Fibroblast of gingiva (primary cell): Measurements from ENCODE around the gene B3GLCT.
"Not testable (repeated sequence)": the region's sequence is repeated elsewhere in the genome, so short reads cannot be mapped to it uniquely, and the experiment has no call there.

Experiments
- DNase-seq: peaks from one replicate; pipeline ENCODE4 v3.0.0-alpha.2; 2011; ENCODE audit warnings: low read depth

B3GLCT gene

DNA sequence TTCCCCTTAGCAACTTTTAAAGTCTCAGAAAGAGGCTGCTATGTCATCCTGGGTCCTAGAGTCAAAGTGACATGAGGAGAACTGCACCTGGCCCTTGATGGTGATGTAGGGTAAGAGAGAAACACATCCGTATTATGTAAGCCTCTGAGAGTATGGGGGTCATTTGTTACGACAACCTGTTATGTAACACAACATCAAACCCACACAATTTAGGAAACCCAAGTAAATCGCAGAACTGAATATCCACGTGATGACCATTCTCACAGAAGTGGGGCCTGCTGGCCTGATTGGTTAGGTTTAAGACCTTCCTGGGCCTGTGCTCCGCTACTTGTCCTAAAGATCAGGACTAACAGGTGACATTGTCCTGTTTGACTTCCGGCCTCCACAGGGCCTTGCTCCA, 15.3 kb upstream of the B3GLCT start:
- no peak for DNase-seq

DNA sequence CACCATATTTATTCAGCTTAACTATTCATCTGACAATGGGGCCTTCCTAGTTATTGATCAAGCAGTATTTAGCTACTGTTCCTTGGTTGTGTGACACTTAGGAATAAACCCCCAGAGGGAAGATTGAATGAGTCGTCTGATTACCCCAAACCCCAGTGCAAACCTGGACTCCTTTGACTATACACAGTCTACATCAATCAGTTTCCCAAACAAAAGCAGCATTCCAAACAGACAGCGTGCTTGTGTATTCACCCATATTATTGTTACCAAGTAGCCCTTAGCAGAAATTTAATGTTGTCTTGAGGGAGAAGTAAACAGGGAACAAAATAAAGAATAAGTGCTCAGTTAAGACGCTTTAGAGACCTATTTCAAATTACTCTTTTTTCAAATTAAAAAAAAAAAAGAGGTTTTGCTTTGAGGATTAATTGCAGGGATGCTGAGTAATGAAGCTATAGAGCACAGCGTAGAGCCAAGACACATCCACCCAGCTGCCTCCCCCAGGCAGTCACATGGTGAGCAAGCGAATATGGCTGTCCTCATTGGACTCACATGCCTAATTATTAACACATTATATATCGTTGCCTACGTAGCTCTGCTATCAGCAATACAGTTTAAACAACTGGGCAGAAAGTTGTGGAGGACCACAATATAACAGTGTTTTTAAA, 14.7 kb upstream of the B3GLCT start:
- no peak for DNase-seq

DNA sequence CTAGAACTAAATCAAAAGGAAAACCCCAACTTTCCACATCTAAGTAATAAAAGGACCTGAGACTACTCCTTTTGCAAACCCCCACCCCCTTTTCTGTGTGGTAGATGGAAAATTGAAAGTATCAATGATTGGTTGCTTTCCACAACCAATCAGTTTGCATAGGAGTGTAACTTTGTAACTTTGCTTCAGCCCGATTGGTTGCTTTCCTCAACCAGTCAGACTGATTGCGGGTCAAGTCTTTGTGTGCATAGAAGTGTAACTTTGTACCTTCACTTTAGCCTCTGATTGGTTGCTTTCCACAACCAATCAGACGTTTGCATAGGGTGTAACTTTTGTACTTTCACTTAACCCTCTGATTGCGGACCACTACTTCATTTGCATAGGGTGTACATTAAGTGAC, 8.0 kb upstream of the B3GLCT start:
- no peak for DNase-seq

DNA sequence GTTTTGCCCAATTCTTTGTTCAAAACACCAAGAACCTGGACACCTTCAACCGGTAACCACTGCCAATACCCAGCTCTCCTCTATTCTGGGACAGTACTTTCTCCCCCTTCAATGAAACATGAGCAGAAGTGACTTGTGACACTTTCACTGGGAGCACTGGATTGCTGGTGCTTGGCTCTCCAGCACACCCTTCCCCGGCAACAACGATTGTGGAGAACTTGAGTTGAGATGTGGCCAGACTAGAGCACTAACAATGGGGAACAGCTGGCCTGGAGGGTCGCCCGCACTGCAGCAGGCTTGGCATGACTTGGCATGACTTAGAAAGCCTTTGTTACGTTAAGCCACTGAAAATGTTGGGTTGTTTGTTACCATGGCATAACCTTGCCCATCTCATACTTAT, 7.5 kb upstream of the B3GLCT start:
- DNase-seq = peak; percentile 46

DNA sequence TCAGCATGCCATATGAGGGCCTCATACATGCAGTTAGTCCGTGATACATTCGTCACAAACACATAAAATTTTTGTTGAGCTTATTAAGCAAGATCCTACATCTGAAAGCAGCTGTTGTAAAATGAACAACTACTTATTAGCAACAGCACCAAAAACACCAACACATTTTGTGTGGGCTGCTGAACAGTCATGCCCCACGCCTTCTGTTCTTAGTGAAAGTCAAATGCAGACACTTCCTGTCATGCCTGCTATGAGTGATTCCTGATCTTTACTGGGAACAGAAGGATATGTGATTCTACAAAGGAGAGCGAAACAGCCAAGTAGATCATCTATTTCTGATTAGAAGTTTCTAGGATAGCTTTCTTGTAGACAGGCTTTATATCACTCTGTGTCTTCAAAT, 4.2 kb upstream of the B3GLCT start:
- no peak for DNase-seq

DNA sequence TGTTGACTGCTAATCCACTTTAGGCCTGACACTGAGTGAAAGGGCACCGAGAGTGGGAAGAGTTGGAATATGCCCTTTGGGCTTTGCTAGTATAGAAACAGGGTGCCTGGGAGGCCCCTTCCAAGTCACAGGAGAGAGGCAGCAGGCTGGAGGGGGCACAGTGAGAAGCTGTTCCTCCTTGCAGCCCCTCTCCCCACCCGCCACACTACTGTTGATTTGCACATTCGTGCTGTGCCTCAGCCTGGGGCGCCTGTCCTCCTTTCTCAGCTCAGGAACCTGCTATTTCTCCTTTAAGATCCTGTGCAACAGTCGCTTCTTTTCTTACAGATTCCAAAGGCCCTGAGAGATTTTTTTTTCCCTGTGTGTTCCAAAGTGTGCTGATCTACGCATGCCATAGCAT, 2.8 kb upstream of the B3GLCT start:
- no peak for DNase-seq

DNA sequence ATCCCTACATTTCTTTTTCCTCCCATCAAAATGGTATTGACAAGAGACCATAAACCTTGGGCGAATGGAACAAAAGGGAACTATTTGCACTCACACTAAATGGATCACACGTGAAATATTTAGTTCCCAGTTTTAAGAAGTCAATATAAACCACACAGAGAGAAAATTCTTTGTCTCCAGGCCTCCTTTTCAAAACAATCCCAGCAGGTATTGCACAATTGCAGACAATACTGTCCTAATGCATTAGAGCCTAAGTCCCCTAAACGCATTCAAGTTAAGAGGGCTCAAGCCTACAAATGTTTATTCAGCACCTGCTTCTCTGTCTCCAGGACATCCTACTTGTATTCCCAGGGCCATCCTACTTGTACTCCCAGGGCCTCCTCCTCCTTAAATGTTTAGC, 1.3 kb upstream of the B3GLCT start:
- DNase-seq = no peak

DNA sequence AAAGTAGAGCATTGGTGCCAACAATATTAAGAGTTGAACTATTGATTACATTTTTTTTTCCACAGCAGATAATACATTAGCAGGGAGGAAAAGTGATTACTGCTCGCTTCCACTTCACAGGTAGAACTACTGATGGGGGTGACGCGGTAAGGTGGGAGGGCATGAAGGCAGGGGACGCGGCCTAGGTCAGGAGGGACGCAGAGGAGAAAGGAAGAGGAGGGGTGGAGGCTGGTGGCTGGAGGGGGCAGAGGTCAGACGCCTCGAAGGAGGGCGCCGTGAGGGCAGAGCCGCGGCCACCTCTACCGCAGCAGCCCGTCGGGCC, 287 bp upstream of the B3GLCT start:
- DNase-seq = no peak

DNA sequence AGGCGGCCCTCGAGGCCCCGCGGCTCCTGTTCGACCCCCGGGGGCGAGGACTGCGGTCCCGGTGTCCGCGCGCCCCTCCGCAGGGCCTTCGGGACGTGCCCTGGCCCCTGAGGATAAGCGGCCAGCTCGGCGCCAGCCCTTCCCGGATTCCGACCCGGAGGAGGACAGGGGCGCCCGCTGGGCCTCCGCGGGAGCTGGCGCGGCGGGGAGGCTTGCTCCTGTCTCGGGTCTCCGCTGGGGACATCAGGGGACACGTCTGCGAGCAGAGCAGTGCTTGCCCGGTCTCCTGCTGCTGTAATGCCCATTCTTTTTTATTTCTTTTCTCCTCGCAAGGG, 829 bp downstream of the B3GLCT start:
- peak; percentile 14 for DNase-seq

DNA sequence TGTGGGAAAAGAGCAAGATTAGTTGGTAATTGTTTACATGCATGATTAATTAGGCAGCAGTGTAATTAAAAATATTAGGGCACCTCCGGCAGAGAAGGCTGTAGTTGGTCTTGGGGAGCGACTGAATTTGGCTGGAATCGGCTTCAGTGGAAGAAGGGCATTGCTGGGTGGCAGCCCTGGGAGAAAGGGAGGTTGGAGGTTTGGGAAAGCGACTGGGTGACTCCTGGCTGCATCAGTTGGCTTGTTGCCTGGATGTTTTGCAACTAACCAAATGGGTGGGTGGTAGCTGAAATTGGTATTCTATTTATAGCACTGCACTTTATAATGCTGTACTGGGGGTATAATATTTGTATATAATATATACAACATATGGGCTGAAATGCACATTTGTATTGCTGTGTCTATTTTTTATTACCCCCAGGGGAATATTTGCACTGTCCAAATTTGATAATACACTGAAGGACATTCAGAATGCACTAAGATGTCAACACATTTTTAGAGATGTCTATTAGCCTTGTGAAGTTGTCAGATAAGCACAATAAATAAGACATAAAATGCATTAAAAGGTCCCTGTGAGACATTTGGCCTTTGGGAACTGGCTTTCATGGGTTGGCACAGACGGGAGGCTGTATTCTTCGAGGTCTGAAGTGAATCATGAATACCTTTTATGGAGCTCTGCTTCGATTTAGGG, 1.7 kb downstream of the B3GLCT start:
- peak; percentile 44 for DNase-seq

DNA sequence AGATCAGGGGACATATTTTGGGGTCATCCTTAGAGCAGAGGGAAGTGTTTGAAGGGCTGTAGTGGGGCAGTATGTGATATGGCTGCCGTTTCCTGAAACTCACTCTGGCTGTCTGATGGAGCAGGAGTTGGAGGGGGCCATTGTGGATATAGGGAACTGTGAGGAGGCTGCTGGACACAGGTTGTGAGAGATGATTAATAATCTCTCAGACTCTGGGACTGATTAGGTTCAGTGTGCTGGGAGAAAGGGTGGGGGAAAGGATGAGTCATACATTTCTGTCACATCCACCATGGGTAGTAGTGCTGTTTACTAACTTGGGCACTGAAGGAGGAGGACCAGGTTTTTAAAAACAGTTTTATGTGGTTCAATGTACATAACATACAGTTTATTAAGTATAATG, 4.8 kb downstream of the B3GLCT start:
- peak; percentile 48 for DNase-seq

DNA sequence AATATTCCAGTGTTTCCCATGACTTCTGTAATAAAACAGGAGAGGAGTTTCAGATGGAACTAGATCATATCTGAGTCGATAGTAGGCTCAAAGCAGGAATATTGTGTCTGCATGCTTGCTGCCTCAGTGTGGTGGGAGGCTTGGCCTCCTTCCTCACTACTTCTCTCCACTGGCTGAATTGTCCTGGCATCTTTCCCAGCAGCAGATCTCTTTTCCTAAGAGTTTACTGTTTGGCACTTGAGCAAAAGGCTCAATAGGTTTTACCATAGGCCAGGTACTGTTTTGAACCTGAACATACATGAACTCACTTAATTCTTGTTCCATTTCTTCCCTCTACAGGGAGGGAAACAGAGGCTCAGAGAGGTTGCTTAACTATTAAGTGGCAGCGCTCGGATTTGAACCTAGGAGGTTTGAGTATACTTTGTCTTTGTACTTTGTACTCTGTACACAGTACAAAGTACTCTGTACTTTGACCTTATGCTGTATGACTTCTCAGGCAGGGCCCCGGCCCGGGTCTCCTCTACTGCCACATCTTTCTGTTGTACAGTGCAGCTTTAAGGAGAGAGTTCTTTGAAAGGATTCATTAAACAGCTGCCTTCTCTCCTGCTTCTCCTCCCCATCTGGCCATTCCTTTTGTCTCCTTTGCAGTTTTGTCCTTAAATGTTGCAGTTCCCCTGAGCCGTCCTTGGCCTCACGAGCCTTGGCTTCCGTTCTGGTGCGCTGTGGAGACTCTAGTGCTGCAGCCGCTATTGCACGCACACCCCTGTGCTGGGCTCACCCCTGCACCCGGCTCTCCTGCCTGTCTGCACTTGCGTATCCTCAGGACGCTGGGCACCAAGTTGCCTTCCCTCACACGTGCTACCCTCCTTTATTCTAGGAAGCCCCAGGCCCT, 8.1 kb downstream of the B3GLCT start:
- peak; percentile 21 for DNase-seq

DNA sequence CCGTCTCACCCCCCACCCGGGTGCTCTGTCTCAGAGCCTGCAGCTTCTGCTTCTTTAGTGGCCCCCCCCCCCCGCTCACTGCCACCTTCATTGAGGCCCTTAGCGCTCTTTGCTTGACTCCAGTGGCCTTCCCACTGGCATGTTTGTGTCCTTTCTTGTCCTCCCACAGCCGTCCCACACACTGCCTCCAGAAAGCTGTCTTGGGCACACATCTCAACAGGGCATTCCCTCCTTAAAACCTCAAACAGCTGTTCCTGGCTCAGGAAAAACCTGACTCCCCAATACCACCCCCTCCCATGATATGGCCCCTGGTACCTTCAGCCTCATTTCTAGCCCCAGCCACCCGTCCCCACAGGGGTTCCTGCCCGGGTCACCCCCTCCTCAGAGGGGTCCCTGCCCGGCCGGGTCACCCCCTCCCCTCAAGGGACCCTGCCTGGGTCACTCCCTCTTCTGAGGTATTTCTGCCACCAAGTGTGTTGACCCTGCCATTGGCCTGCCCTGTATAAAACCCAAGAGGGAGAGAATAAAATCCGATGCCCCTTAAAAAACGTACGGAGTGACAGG, 8.9 kb downstream of the B3GLCT start:
- no peak for DNase-seq

DNA sequence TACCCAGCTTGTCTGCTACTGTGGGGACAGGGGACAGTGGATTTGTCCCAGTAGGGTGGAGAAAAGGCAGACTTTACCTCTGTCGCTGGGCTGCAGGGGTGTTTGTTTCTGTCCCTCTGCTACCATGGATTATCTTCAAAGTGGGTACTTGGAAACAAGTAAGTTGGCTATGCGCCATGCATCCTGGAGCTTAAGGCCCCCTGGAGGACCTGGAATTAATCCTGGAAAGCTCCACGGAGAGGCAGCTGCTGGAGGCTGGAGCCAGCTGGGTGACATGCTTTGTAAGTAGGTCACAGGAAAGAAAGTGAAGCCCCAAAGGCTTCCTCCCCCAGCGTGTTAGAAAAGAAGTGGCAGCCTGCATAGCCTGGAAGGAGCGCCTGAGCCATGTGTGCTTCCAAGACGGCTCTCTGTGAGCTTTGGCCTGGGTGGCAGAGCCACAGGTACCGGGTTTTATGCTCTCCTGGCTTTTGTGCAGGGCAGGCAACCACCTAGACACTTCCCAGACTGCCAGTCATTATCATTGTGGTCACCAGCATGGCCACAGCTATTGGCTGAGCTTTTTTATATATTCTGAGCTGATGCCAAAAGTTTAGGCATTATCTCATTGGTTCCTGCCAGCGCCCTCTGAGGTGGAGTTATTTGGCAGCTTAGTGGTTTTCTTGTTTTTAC, 9.5 kb downstream of the B3GLCT start:
- peak; percentile 32 for DNase-seq

DNA sequence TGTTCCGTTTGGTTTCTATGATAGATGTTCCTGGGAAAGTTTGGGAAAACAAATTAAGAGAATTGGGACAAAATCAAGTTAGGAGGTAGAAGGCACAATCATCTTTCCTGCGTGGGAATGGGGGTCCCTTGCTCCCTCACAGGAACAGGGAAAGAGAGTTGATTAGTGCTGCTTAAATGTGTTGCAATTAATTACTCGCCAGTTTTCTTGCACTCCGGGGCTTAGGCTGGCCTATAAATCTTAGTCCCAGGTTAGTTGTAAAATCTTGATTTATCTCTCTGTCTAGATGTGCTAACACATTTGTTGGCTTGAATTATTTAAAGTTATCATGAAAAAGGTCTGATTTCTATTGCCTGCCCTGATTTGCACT, 10.1 kb downstream of the B3GLCT start:
- no peak for DNase-seq

DNA sequence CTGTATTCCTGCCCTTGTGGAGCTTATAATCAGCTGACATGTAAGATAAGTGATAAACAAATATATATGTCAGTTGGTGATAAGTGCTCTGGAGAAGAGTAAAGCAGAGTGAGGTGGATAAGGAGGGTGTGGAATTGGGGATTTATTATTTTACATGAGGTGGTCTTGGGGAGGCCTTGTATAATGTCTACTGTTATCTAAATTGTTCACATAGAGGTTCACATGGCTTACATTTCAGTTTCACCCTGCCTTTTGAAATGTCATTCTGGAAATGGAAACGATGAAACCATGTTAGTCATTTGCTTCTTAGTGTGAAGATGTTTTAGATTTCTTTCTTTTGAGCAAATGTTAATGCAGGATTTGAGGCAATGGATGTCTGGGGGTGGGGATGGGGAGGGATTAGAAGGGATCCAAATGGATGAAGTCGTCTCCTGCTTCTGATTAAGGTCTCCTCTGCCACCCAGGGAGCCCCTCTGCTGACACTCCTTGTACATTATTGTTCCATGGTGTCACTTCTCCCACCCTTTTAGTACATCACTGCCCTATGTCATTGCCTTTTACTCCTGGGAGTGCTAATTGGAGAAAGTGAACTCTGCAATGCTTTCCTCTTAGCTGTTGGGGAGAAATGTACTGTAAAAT, 14.0 kb downstream of the B3GLCT start:
- DNase-seq = no peak

DNA sequence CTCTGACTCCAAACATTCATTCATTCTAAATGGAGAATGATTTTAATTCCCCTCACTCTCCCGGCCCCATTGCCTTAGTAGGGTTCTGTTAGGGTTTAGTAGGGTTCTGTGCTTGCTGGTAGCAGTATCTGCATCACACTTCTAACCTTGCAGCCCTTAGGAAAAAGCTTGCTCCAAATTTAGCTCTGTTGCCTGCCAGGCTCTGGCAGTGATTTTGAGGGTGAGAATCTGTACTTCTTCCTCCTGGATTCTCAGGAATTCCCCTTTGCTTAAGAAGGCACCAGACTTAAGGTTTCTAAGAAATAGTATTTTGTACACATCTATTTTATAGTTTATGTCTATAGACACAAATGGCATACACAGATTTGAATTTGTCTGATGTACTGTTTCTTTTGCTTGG, 14.7 kb downstream of the B3GLCT start:
- no peak for DNase-seq

DNA sequence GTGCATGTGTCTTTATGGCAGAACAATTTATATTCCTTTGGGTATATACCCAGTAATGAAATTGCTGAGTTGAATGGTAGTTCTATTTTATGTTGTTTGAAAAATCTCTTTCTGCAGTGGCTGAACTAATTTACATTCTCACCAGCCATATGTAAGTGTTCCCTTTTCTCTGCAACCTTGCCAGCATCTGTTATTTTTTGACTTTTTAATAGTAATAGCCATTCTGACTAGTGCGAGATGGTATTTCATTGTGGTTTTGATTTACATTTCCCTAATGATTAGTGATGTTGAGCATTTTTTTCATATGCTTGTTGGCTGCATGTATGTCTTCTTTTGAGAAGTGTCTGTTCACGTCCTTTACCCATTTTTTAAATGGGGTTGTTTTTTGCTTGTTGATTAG, 17.1 kb downstream of the B3GLCT start:
- not testable (repeated sequence) for DNase-seq

DNA sequence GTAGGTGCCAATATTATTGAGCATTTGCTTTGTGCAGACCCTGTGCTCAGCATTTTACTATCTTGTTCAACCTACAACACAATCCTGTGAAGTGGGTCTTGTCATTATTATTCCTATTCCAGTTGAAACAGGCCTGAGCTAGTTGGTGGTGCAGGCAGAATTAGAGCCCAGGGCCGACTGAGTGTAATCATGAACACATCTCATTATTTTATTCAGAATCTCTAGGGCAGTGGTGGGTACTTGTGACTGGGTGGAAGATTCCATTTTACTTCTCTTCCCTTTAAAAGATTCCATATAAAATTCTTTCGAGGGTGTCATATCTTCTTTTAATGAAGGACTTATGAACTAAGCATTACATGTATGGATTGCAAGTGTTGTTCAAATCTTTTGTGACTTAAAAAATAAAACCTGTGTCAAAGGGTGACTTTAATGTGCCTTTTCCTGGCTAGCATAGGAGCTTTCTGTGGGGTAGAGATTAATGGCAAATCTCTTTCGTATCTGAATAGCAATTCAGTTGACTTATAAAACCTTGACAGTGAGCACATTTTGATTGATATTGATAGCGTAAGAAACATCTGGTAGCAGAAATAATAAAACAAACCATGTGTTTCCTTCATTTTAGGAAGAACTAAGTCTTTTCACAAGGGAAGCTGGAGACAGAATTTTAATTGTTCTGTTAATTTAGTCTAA, 20.3 kb downstream of the B3GLCT start:
- DNase-seq = no peak

DNA sequence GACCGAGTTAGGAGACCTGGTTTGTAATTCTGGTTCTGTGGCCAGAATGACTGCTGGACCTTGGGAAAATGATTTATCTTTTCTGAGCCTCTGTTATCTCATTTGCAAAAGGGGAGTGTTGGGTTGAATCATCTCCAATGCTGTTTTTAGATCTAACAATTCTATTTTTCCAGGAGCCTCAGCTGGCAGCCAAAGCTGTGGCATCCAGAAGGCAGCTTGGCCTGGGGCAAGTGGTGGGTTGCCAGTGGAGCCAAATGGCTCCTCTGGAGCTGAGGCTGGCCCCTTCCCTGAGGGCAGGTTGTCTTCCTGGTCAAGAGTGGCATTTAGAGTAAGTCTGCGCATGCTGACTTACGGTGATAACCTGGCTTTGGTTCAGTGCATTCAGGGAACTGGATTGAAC, 21.3 kb downstream of the B3GLCT start:
- no peak for DNase-seq

DNA sequence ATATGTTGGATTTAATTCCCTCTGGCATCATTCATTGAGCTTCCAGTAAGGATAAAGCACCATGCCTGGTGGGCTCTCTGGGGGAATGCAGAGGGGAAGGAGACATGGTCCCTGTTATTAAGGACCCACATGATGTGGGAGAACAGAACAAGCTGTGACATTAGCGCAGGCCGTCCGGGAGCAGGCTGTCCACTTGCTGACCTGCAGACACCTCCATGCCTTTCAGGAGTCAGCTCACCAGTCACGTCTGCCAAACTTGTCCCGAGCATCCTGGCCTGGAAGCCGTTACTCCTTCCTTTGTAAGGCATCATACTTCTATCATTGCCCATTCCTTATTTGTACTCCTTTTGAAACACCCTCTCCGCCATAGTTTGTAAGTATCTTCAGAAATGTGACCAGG, 23.4 kb downstream of the B3GLCT start:
- DNase-seq = no peak
